Esophagus squamous epithelium (tissue), 4 donors: Measurements from ENCODE around the gene SYT17. TPM values are rescaled to one million over a fixed set of nuclear protein-coding genes. Genes with fewer than 3 reads are reported as not detected.

Experiments
- total RNA-seq, 4 donors: library from RNA; depleted of rRNA; stranded (reverse); fragments of >200 nt; gene quantifications; one replicate each; pipeline ENCODE4 v1.1.0, GENCODE V29; 2016

The SYT17 gene
- total RNA-seq, 4 donors from 2014 or later = 0.88 to 7.6 (median 4.7) TPM

Other genes with a start within 250 kb of the SYT17 start
- 100 to 1,000 TPM in 1 of 4 donors, 10 to 100 TPM in 3; 37.8 to 102 (median 54.6) TPM for gene SMG1, start 241.8 kb upstream of the SYT17 start, total RNA-seq
- gene TMC7, start 184.3 kb upstream of the SYT17 start, total RNA-seq = under 1 TPM; 0.15 to 0.66 (median 0.37) TPM
- 10 to 100 TPM in 3 of 4 donors, 1 to 10 TPM in 1; 5.6 to 14.4 (median 12.5) TPM for gene COQ7, start 100.6 kb upstream of the SYT17 start, total RNA-seq
- gene ITPRIPL2, start 54.3 kb upstream of the SYT17 start, total RNA-seq = 10 to 100 TPM; 18.3 to 78.6 (median 42.4) TPM
- gene CLEC19A, start 117.5 kb downstream of the SYT17 start, total RNA-seq = not detected
- 1 to 10 TPM in 1 of 4 donors, under 1 TPM in 3; 0.11 to 5.7 (median 0.67) TPM for gene TMC5, start 249.6 kb downstream of the SYT17 start, total RNA-seq